Thoracic aorta (tissue), 2 donors: ENCODE data around the gene TRPM3. TPM values are rescaled to one million over a fixed set of nuclear protein-coding genes. Genes with fewer than 3 reads are reported as not detected.

Source experiments
- ATAC-seq: fragments of 150-250 bp; one replicate; pipeline ENCODE4 v1.8.0; 2017; ENCODE audit warnings: low read depth; ENCODE audit not compliant: insufficient number of reproducible peaks, low FRiP score
- DNase-seq: peaks from one replicate; pipeline ENCODE4 v3.0.0-alpha.2; 2020; ENCODE audit warnings: low spot score
- H3K27ac ChIP-seq, 2 donors: fragments of 200-600 bp; sonication (generic); 1 replicate in 1 of 2; 2 replicates in 1 of 2; pipeline ENCODE4 v1.5.1; 2016; ENCODE audit warnings: mild to moderate bottlenecking in 2 of 2, moderate library complexity in 2 of 2
- H3K27me3 ChIP-seq: fragments of 200-600 bp; sonication (generic); replicated peaks from 2 replicates; pipeline ENCODE4 v1.6.0; 2016; ENCODE audit warnings: mild to moderate bottlenecking; ENCODE audit not compliant: insufficient read depth
- H3K36me3 ChIP-seq: fragments of 200-600 bp; sonication (generic); one replicate; pipeline ENCODE4 v1.5.1; 2016
- H3K4me1 ChIP-seq, 2 donors: fragments of 200-600 bp; sonication (generic); 1 replicate in 1 of 2; 2 replicates in 1 of 2; pipeline versions ENCODE4 v1.5.1 to v1.6.0; 2016; ENCODE audit warnings: low read depth in 2 of 2, mild to moderate bottlenecking in 1 of 2; ENCODE audit not compliant: control insufficient read depth in 1 of 2
- H3K4me3 ChIP-seq: fragments of 200-600 bp; sonication (generic); 2 replicates; pipeline ENCODE4 v1.5.1; 2016; ENCODE audit warnings: mild to moderate bottlenecking
- H3K9me3 ChIP-seq: fragments of 200-600 bp; sonication (generic); 2 replicates; pipeline ENCODE4 v1.5.1; 2016
- CTCF ChIP-seq: fragments of 200-600 bp; sonication (generic); IDR thresholded peaks from one replicate; pipeline ENCODE4 v1.5.1; 2019; ENCODE audit warnings: antibody characterized with exemption
- total RNA-seq, 2 donors: library from RNA; depleted of rRNA; stranded (reverse); fragments of >200 nt; gene quantifications; one replicate each; pipeline versions ENCODE4 v1.1.0 to v1.2.3, GENCODE V29; 2016

Gene TRPM3
- total RNA-seq, 2 donors from 2014 or later, result 2.1 to 5.0 TPM

DNA sequence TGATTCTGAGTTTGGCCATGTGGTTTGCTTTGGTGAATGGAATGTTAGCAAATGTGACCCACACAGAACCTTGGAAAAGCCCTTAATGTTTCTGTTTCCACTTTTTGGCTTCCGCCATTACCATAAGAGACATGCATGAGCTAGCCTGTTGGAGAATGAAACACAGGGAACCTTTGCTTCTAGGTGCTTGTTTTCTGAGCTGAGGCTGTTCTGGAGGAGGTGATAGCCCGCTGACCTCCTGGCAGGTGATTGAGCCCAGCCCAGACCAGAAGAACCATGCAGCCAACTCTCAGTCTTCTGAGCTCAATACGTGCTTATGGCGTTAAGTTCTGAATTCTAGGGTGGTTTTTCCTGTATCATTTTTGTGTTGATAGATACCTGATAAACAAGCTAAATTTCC lies 558.4 kb downstream of the TRPM3 start:
- no peaks in the 10 kb centered on the region for H3K36me3 ChIP-seq
- no peak overlapping the region for H3K4me3 ChIP-seq
- ATAC-seq (no peak), DNase-seq (no peak)
- no peaks in the 10 kb centered on the region for H3K27me3 ChIP-seq
- H3K9me3 ChIP-seq, result no peaks in the 10 kb centered on the region
- TF ChIP-seq CTCF, result no peak
- peak overlapping the region in 1 of 2 donors; percentile 16 for H3K27ac ChIP-seq
- H3K4me1 ChIP-seq, result peaks cover 0 to 14% of the 10 kb centered on the region in 2 donors

- H3K9me3 ChIP-seq, result no peaks in the 10 kb centered on the region
- DNase-seq, result no peak
- ATAC-seq, result no peak
- no peak overlapping the region for H3K27ac ChIP-seq
- TF ChIP-seq CTCF, result no peak
- no peaks in the 10 kb centered on the region for H3K36me3 ChIP-seq
- H3K4me3 ChIP-seq, result no peak overlapping the region
- no peaks in the 10 kb centered on the region for H3K27me3 ChIP-seq
- peaks cover 0 to 4% of the 10 kb centered on the region in 2 donors for H3K4me1 ChIP-seq
These were observed 559.5 kb downstream of the TRPM3 start for GRCh38 chr9:70561786-70562395.

GRCh38 chr9:70561111-70561510 lies 560.3 kb downstream of the TRPM3 start:
- no peak for DNase-seq
- no peaks in the 10 kb centered on the region for H3K36me3 ChIP-seq
- H3K9me3 ChIP-seq, result no peaks in the 10 kb centered on the region
- no peak overlapping the region for H3K4me3 ChIP-seq
- ATAC-seq, result no peak
- no peak for TF ChIP-seq CTCF
- H3K27me3 ChIP-seq, result no peaks in the 10 kb centered on the region
- no peak overlapping the region for H3K27ac ChIP-seq
- H3K4me1 ChIP-seq, result peaks cover 0 to 5% of the 10 kb centered on the region in 2 donors

GRCh38 chr9:70559102-70559501 lies 562.3 kb downstream of the TRPM3 start:
- H3K9me3 ChIP-seq, result no peaks in the 10 kb centered on the region
- no peak for TF ChIP-seq CTCF
- peaks cover 12 to 23% of the 10 kb centered on the region in 2 donors for H3K4me1 ChIP-seq
- H3K4me3 ChIP-seq, result no peak overlapping the region
- no peak for ATAC-seq
- no peaks in the 10 kb centered on the region for H3K36me3 ChIP-seq
- DNase-seq, result no peak
- H3K27ac ChIP-seq, result no peak overlapping the region
- no peaks in the 10 kb centered on the region for H3K27me3 ChIP-seq

DNA sequence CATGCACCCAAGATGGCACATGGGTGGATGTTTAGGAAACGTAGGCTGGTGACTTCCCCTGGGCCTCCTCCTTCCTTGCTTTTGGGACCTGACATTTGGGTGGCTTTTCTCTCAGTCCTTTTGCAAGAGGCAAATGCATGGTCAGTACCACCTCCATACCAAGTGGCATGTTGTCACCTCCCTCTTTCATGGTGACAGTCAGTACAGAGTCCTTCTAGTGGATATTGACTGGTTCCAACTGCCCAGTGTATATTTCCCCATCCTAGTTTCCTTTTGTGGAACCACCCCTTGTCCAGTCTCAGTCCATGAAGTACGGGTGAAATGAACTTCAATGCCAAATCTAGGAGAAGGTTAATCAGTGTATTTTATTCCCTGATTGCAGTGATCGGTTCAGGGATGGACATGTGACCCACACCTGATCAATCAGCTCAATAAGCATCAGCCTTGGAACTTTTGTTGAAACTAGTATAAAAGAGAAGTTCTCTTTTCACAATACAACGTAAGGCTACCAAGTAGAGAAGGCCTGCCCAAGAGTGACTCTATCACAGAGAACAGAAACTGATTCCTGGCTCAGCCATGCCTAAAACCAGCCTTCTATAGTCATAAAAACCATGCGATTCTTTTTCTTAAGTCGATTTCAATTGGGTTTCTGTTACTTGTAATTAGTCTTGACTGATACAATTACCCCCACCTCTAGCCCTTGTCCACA lies 563.6 kb downstream of the TRPM3 start:
- Histone ChIP-seq H3K4me1 (peaks cover 13 to 31% of the 10 kb centered on the region in 2 donors), H3K27ac (no peak overlapping the region), H3K36me3 (no peaks in the 10 kb centered on the region), H3K9me3 (no peaks in the 10 kb centered on the region), H3K4me3 (no peak overlapping the region), H3K27me3 (no peaks in the 10 kb centered on the region)
- DNase-seq (no peak), ATAC-seq (no peak)
- TF ChIP-seq CTCF, result no peak
